NK-92 treated with Interleukin-12 subunit alpha and Interleukin-12 subunit beta, amount 100 ng/mL, for 24 hours (cell line): Measurements from ENCODE around the gene FHL3.
"Not testable (repeated sequence)": the region's sequence is repeated elsewhere in the genome, so short reads cannot be mapped to it uniquely, and the experiment has no call there.

ENCODE experiments used
- DNase-seq: peaks from one replicate; lab custom pipeline; 2025; lab: John Stamatoyannopoulos, UW

Gene FHL3

GRCh38 chr1:37989361-37989930, 15.9 kb downstream of the FHL3 start:
- no peak for DNase-seq

DNA sequence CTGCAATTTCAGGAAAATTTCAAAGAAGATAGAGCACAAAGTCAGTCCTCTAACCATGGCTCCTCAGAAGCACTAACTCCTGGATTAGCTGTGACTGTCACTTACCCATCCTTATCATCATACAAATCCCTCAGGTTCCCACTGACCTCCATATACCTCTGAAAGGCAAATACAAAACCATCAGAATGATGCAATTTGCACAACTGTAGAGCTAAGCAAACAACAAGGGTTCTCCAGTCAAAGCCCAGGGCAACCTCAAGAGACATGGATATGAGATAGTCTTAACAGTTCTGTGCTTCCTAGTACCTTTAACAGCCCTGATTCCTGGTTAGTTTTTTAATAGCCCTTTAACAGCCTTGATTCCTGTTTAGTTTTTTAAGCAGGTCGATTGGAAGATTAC, 17.6 kb downstream of the FHL3 start:
- DNase-seq: no peak

GRCh38 chr1:37983546-37983945, 21.8 kb downstream of the FHL3 start:
- DNase-seq: no peak

DNA sequence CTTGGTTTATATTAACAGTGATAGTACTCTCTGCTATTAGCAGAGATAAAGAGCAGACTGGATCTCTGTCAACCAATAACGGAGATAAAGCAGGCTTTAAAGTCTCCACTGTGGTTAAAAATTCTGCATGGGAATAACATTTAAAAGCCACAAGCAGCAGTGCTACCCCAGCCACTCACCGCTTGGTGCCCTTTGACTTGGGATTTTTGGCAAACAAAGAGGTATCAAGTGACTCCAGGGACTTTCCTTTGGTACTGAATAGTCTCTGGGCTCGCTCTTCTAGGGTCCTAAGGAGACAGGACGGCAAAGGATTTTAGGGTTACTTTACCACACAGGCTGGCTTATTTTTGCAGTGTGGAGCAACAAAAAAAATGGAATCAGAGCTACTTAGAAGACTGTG, 26.8 kb downstream of the FHL3 start:
- no peak for DNase-seq

DNA sequence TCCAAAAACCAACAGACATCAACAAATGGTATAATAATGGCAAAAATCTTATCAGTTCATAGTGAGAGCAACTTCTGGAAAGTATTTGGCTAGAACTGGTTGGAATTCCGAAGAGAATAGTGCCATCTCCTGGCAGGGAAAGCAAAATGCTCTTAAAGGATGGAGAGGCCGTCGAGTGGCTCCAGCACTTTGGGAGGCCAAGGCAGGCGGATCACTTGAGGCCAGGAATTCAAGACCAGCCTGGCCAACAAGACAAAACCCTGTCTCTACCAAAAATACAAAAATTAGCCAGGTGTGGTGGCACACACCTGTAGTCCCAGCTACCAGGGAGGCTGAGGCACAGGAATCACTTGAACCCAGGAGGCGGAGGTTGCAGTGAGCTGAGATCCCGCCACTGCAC, 30.2 kb downstream of the FHL3 start:
- not testable (repeated sequence) for DNase-seq

DNA sequence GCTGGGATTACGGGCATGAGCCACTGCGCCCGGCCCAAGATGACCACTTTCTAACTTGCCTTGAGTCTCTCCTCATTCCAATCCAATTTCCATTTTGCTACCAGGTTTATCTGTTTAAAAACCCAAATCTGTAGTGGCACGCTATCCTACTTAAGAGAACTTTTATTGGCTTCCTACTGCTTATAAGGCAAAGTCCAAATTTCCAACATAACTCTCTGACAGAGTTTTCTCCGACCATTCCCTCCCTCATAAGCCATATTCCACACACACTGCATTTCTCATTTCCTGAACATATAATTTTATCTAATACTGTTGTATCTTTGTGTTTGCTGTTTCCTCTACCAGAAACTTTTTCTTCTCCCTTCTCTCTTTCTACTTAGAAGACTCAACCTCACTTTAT, 30.7 kb downstream of the FHL3 start:
- no peak for DNase-seq

DNA sequence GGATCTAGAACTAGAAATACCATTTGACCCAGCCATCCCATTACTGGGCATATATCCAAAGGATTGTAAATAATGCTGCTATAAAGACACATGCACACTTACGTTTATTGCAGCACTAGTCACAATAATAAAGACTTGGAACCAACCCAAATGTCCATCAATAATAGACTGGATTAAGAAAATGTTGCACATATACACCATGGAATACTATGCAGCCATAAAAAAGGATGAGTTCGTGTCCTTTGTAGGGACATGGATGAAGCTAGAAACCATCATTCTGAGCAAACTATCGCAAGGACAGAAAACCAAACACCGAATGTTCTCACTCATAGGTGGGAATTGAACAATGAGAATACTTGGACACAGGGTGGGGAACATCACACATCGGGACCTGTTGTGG, 31.6 kb downstream of the FHL3 start:
- DNase-seq: not testable (repeated sequence)

GRCh38 chr1:37965301-37965700, 40.0 kb downstream of the FHL3 start:
- no peak for DNase-seq

DNA sequence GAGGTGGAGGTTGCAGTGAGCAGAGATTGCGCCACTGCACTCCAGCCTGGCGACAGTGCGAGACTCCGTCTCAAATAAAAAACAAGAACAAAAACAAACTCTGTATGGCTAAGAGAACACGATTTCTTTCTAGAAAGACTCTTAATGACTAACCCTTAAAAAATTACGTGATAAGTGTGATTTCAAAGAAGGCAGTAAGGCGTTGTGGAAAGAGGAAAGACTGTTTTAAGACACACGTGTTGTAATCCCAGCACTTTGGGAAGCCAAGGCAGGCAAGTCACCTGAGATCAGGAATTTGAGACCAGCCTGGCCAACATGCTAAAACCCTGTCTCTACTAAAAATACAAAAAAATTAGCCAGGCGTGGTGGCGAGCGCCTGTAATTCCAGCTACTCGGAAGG, 41.2 kb downstream of the FHL3 start:
- not testable (repeated sequence) for DNase-seq

GRCh38 chr1:37958690-37959089, 46.6 kb downstream of the FHL3 start:
- no peak for DNase-seq

DNA sequence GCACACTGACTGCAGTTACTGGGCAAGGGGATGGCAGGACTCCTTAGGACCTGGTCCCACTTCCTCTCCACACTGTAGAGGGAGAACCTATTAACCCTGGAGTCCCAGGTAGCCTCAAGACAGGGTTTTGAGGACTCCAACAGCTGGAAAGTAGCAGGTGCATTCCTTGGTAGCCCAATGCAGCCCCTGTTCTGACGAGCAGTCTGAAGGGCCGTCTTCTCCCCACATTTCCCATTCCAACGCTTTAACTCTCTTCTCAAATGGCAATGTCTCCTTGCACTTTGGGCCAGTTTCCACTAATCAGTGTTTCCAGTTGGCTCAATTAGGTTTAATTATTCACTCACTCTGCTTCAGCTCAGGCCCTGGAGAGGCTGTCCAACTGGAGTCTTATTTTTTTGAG, 49.6 kb downstream of the FHL3 start:
- no peak for DNase-seq

GRCh38 chr1:37954316-37954971, 50.9 kb downstream of the FHL3 start:
- no peak for DNase-seq

- DNase-seq: no peak
Measured at GRCh38 chr1:37952738-37953137, 52.6 kb downstream of the FHL3 start.

DNA sequence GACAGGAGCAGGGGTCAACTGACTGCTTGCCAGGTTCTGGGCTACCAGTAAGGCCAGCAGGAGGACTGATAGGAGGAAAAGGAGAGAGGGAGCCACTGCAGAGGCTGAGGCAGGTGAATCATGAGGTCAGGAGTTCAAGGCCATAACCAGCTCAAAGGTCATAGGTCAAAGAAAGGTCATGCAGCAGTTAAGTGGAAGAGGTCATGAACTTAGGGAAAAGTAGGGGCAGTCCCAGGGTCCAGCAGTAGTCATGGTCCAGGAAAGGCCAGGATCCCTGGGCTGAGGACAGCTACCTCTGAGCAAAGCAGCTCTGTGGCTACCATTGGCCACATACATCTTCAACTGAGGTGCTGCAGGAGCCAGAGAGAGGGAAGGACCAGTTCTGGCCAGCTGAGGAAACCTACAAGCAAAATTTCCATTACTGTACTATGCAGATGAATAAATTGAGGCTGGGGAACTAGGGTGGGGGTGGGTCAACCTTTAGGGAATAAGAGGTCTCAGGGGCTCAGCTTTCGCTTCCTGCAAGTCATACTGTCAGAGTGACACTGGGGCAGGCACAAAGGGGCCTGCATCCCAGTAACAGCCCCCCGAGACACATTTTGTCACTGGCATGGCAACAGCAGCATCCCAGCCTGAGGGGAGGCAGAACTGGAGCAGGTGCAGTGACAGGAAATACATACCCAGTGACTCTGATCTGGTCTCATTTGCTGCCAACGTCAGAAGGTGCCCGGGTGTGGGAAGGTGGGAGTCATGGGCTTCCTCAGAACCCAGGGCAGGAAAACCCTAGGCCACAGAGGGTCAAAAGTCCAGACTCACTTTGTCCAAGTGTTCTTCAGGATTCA, 53.3 kb downstream of the FHL3 start:
- no peak for DNase-seq

- no peak for DNase-seq
Measured at GRCh38 chr1:37951041-37951782, 54.1 kb downstream of the FHL3 start.

- DNase-seq: no peak
Measured at GRCh38 chr1:37949524-37950152, 55.7 kb downstream of the FHL3 start.

DNA sequence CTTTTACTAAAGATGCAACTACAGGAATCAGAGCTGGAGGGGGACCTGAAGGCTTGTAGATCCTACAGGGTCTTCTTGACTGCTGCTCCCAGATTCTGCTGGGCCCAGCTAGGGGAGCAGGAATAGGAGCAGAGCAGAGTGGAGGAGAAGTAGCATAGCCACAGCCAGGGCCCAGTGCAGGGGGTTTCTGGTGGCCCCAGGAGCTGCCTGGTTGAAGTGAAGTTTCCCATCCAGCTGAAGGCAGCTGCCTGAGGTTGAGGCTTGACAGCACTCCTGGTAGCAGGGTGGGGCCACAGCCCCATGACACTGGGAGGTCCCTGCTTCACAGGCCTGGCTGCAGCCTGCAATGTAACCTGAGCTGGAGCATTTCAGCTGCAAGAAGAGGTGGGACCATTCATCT, 56.5 kb downstream of the FHL3 start:
- no peak for DNase-seq

DNA sequence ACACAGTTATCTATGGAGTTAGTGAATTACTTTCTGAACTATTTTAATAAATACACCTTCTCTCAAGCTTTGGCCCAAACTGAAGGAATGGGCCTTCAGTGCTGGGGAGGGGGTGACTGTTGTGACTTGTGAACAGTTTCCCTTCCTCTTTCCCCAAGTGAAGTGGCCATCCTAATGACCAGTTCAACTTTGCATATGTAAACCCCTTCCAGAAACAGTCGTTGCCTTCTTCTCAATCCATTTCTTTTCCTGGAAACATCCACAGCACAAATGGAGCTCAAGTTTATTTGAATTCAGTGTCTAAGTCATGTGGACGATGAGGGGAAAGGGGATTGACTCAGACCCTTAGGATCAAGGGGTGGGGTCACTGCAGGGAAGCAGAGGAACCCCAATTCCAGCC, 57.1 kb downstream of the FHL3 start:
- no peak for DNase-seq

- DNase-seq: no peak
Measured at GRCh38 chr1:37947364-37947763, 58.0 kb downstream of the FHL3 start.
